Mesenchymal stem cell (in vitro differentiated cells and primary cell): Measurements from ENCODE around the gene LY9.

Experiments used
- DNase-seq: peaks from one replicate; pipeline ENCODE4 v3.0.0-alpha.2; 2013
- H2AFZ ChIP-seq: one replicate; pipeline ENCODE4 v1.6.1; 2013; ENCODE audit warnings: low read depth, mild to moderate bottlenecking, control low read depth, inconsistent platforms, low read length, moderate library complexity
- H2AK5ac ChIP-seq: 2 replicates; pipeline ENCODE4 v1.6.1; 2013; ENCODE audit warnings: low read length, moderate library complexity, mild to moderate bottlenecking, inconsistent platforms; ENCODE audit not compliant: severe bottlenecking
- H2BK120ac ChIP-seq: one replicate; pipeline ENCODE4 v1.6.1; 2013; ENCODE audit warnings: low read depth, mild to moderate bottlenecking, inconsistent platforms, low read length, moderate library complexity
- H2BK12ac ChIP-seq, 2 experiments: one replicate each; pipeline ENCODE4 v1.6.1; 2013; ENCODE audit warnings: inconsistent platforms in 2 of 2, low read length in 2 of 2, mild to moderate bottlenecking in 2 of 2, moderate library complexity in 2 of 2, control low read depth in 1 of 2
- H2BK15ac ChIP-seq: one replicate; pipeline ENCODE4 v1.6.1; 2013; ENCODE audit warnings: mild to moderate bottlenecking, low read depth, inconsistent platforms; ENCODE audit not compliant: poor library complexity, severe bottlenecking
- H2BK5ac ChIP-seq: 2 replicates; pipeline ENCODE4 v1.6.1; 2013; ENCODE audit warnings: low read depth, mild to moderate bottlenecking, low read length, control low read depth, inconsistent platforms; ENCODE audit not compliant: poor library complexity, severe bottlenecking
- H3K14ac ChIP-seq, 2 experiments: one replicate each; pipeline ENCODE4 v1.6.1; 2013; ENCODE audit warnings: inconsistent platforms in 2 of 2, low read length in 2 of 2, control low read depth in 1 of 2, mild to moderate bottlenecking in 1 of 2, moderate library complexity in 1 of 2
- H3K18ac ChIP-seq, 2 experiments: one replicate each; pipeline ENCODE4 v1.6.1; 2013; ENCODE audit warnings: inconsistent platforms in 2 of 2, low read length in 2 of 2, control low read depth in 1 of 2, low read depth in 1 of 2, mild to moderate bottlenecking in 1 of 2
- H3K23ac ChIP-seq, 2 experiments: one replicate each; pipeline ENCODE4 v1.6.1; 2013; ENCODE audit warnings: inconsistent platforms in 2 of 2, low read length in 2 of 2, mild to moderate bottlenecking in 2 of 2, moderate library complexity in 2 of 2, control low read depth in 1 of 2
- H3K27ac ChIP-seq: 2 replicates; pipeline ENCODE4 v1.5.1; 2013; ENCODE audit warnings: mild to moderate bottlenecking, moderate library complexity, low read length, control low read depth, inconsistent platforms; ENCODE audit not compliant: poor library complexity, severe bottlenecking
- H3K27me3 ChIP-seq, 2 experiments: 2 replicates each; pipeline versions ENCODE4 v1.6.1 to v1.7.0; 2013; ENCODE audit warnings: low read length in 2 of 2, mild to moderate bottlenecking in 2 of 2, moderate library complexity in 2 of 2, control low read depth in 1 of 2, inconsistent platforms in 1 of 2; ENCODE audit not compliant: control insufficient read depth in 1 of 2, insufficient read depth in 1 of 2
- H3K36me3 ChIP-seq, 2 experiments: 2 replicates each; pipeline versions ENCODE4 v1.6.1 to v1.7.0; 2013; ENCODE audit warnings: low read length in 2 of 2, control low read depth in 1 of 2, inconsistent platforms in 1 of 2, low read depth in 1 of 2, mild to moderate bottlenecking in 1 of 2; ENCODE audit not compliant: insufficient read depth in 2 of 2, control insufficient read depth in 1 of 2
- H3K4ac ChIP-seq, 2 experiments: one replicate each; pipeline ENCODE4 v1.6.1; 2013; ENCODE audit warnings: inconsistent platforms in 2 of 2, low read length in 2 of 2, mild to moderate bottlenecking in 2 of 2, moderate library complexity in 2 of 2, control low read depth in 1 of 2, low read depth in 1 of 2
- H3K4me1 ChIP-seq: 2 replicates; pipeline ENCODE4 v1.6.1; 2013; ENCODE audit warnings: low read depth, low read length, control low read depth; ENCODE audit not compliant: control insufficient read depth, insufficient read depth
- H3K4me2 ChIP-seq: 2 replicates; pipeline ENCODE4 v1.6.1; 2013; ENCODE audit warnings: low read length, mild to moderate bottlenecking, inconsistent platforms; ENCODE audit not compliant: poor library complexity, severe bottlenecking
- H3K4me3 ChIP-seq, 2 experiments: 2 replicates each; pipeline versions ENCODE4 v1.5.1 to v1.7.0; 2013; ENCODE audit warnings: low read length in 2 of 2, mild to moderate bottlenecking in 2 of 2, control low read depth in 1 of 2, low read depth in 1 of 2; ENCODE audit not compliant: insufficient read depth in 1 of 2
- H3K79me1 ChIP-seq: replicated peaks from 2 replicates; pipeline ENCODE4 v1.6.1; 2013; ENCODE audit warnings: mild to moderate bottlenecking, control low read depth, low read length, inconsistent platforms; ENCODE audit not compliant: poor library complexity, severe bottlenecking
- H3K9ac ChIP-seq: 2 replicates; pipeline ENCODE4 v1.7.0; 2013; ENCODE audit warnings: mild to moderate bottlenecking, low read length, moderate library complexity
- H3K9me3 ChIP-seq: 2 replicates; pipeline ENCODE4 v1.7.0; 2013; ENCODE audit warnings: mild to moderate bottlenecking, low read length; ENCODE audit not compliant: control insufficient read depth
- H4K8ac ChIP-seq: one replicate; pipeline ENCODE4 v1.6.1; 2013; ENCODE audit warnings: inconsistent platforms, mild to moderate bottlenecking, low read length, moderate library complexity
- H4K91ac ChIP-seq: one replicate; pipeline ENCODE4 v1.6.1; 2013; ENCODE audit warnings: mild to moderate bottlenecking, low read length, inconsistent platforms
- WGBS: methylation state at CpG from one replicate; pipeline ENCODE4 v1.1.7; 2013; ENCODE audit warnings: mixed read lengths; 5-methylcytosine and 5-hydroxymethylcytosine counted together

Gene LY9

GRCh38 chr1:160748878-160749269, 47.1 kb upstream of the LY9 start:
- no peak overlapping the region for H3K4ac ChIP-seq
- WGBS: no CpG with 5 or more reads among the region's 1 CpG
- no peak overlapping the region for H3K9ac ChIP-seq
- no peaks in the 10 kb centered on the region for H3K79me1 ChIP-seq
- H3K9me3 ChIP-seq: no peaks in the 10 kb centered on the region
- H2BK12ac ChIP-seq: no peak overlapping the region
- no peak overlapping the region for H3K4me3 ChIP-seq
- no peak overlapping the region for H3K4me2 ChIP-seq
- H4K91ac ChIP-seq: no peak overlapping the region
- H3K27ac ChIP-seq: no peak overlapping the region
- no peaks in the 10 kb centered on the region for H3K4me1 ChIP-seq
- no peak overlapping the region for H2BK15ac ChIP-seq
- no peak overlapping the region for H3K14ac ChIP-seq
- no peak overlapping the region for H2AFZ ChIP-seq
- peaks cover 3 to 6% of the 10 kb centered on the region in 2 experiments for H3K27me3 ChIP-seq
- H2BK120ac ChIP-seq: no peak overlapping the region
- no peak overlapping the region for H3K23ac ChIP-seq
- no peak overlapping the region for H4K8ac ChIP-seq
- H3K36me3 ChIP-seq: no peaks in the 10 kb centered on the region
- H2AK5ac ChIP-seq: no peak overlapping the region
- no peak overlapping the region for H3K18ac ChIP-seq
- no peak for DNase-seq
- no peak overlapping the region for H2BK5ac ChIP-seq

GRCh38 chr1:160750608-160751007, 45.4 kb upstream of the LY9 start:
- Histone ChIP-seq H2AK5ac (no peak overlapping the region), H3K14ac (no peak overlapping the region), H3K23ac (no peak overlapping the region), H3K27ac (no peak overlapping the region), H3K4me1 (no peaks in the 10 kb centered on the region), H3K4me2 (no peak overlapping the region), H3K9me3 (no peaks in the 10 kb centered on the region), H3K4me3 (no peak overlapping the region), H4K8ac (no peak overlapping the region), H3K79me1 (no peaks in the 10 kb centered on the region), H4K91ac (no peak overlapping the region), H2AFZ (no peak overlapping the region), H3K18ac (no peak overlapping the region), H3K27me3 (peaks cover 0 to 6% of the 10 kb centered on the region in 2 experiments), H3K4ac (no peak overlapping the region), H2BK5ac (no peak overlapping the region), H3K36me3 (no peaks in the 10 kb centered on the region), H3K9ac (no peak overlapping the region), H2BK12ac (no peak overlapping the region), H2BK15ac (no peak overlapping the region), H2BK120ac (no peak overlapping the region)
- no peak for DNase-seq
- 86% methylated on average over 1 of the region's 2 CpGs for WGBS

- no peak for DNase-seq
- no peak overlapping the region for H3K23ac ChIP-seq
- no peaks in the 10 kb centered on the region for H3K4me1 ChIP-seq
- no peak overlapping the region for H3K18ac ChIP-seq
- no peak overlapping the region for H3K14ac ChIP-seq
- H3K27me3 ChIP-seq: peaks cover 0 to 4% of the 10 kb centered on the region in 2 experiments
- no peak overlapping the region for H2BK12ac ChIP-seq
- no peak overlapping the region for H3K9ac ChIP-seq
- no peak overlapping the region for H3K4me2 ChIP-seq
- no peak overlapping the region for H3K27ac ChIP-seq
- no peaks in the 10 kb centered on the region for H3K9me3 ChIP-seq
- no peak overlapping the region for H3K4ac ChIP-seq
- H2BK15ac ChIP-seq: no peak overlapping the region
- no peaks in the 10 kb centered on the region for H3K36me3 ChIP-seq
- no peak overlapping the region for H3K4me3 ChIP-seq
- H2AFZ ChIP-seq: no peak overlapping the region
- no peak overlapping the region for H4K91ac ChIP-seq
- H3K79me1 ChIP-seq: no peaks in the 10 kb centered on the region
- no peak overlapping the region for H2AK5ac ChIP-seq
- no peak overlapping the region for H2BK5ac ChIP-seq
- no peak overlapping the region for H4K8ac ChIP-seq
- H2BK120ac ChIP-seq: no peak overlapping the region
- WGBS: 62% methylated on average over 2 of the region's 3 CpGs
Measured at GRCh38 chr1:160752406-160752805, 43.6 kb upstream of the LY9 start.

- H2BK120ac ChIP-seq: no peak overlapping the region
- no peak overlapping the region for H3K4ac ChIP-seq
- H3K23ac ChIP-seq: no peak overlapping the region
- H2BK12ac ChIP-seq: no peak overlapping the region
- no peak overlapping the region for H3K4me2 ChIP-seq
- H3K4me1 ChIP-seq: no peaks in the 10 kb centered on the region
- no peak overlapping the region for H4K91ac ChIP-seq
- no peak overlapping the region for H3K14ac ChIP-seq
- 55% methylated on average over 5 of the region's 5 CpGs for WGBS
- no peak overlapping the region for H3K27ac ChIP-seq
- H3K27me3 ChIP-seq: peaks cover 0 to 3% of the 10 kb centered on the region in 2 experiments
- H2BK5ac ChIP-seq: no peak overlapping the region
- H2AK5ac ChIP-seq: no peak overlapping the region
- no peak overlapping the region for H3K4me3 ChIP-seq
- no peak overlapping the region for H2BK15ac ChIP-seq
- no peak overlapping the region for H4K8ac ChIP-seq
- no peak overlapping the region for H2AFZ ChIP-seq
- no peak overlapping the region for H3K9ac ChIP-seq
- H3K79me1 ChIP-seq: no peaks in the 10 kb centered on the region
- H3K9me3 ChIP-seq: no peaks in the 10 kb centered on the region
- H3K18ac ChIP-seq: no peak overlapping the region
- DNase-seq: no peak
- no peaks in the 10 kb centered on the region for H3K36me3 ChIP-seq
Measured at GRCh38 chr1:160752924-160753323, 43.0 kb upstream of the LY9 start.
